Stimulated activated CD4-positive, alpha-beta T cell treated with anti-CD3 and anti-CD28 coated beads, Interleukin-4, amount 100 ng/mL, for 48 hours (primary cell): Measurements from ENCODE around the gene ABCB8.

Experiments
- DNase-seq, 2 donors: peaks; one replicate each; pipeline ENCODE4 v3.0.0-alpha.2; 2020; ENCODE audit warnings: low read depth in 2 of 2

ABCB8 gene

GRCh38 chr7:151056666-151057505 lies 28.6 kb downstream of the ABCB8 start:
- no peak for DNase-seq

GRCh38 chr7:151057506-151057988 lies 29.3 kb downstream of the ABCB8 start, which contains the start of gene CDK5:
Gene CDK5, minus strand, starts transcription at chr7:151057897. Its CDS starts 49 bp downstream, at chr7:151057848.
- no peak for DNase-seq

GRCh38 chr7:151057989-151058780 lies 29.9 kb downstream of the ABCB8 start:
- peak; percentile 95 for DNase-seq

- no peak for DNase-seq
Observed at GRCh38 chr7:151058781-151059366, 30.6 kb downstream of the ABCB8 start.

DNA sequence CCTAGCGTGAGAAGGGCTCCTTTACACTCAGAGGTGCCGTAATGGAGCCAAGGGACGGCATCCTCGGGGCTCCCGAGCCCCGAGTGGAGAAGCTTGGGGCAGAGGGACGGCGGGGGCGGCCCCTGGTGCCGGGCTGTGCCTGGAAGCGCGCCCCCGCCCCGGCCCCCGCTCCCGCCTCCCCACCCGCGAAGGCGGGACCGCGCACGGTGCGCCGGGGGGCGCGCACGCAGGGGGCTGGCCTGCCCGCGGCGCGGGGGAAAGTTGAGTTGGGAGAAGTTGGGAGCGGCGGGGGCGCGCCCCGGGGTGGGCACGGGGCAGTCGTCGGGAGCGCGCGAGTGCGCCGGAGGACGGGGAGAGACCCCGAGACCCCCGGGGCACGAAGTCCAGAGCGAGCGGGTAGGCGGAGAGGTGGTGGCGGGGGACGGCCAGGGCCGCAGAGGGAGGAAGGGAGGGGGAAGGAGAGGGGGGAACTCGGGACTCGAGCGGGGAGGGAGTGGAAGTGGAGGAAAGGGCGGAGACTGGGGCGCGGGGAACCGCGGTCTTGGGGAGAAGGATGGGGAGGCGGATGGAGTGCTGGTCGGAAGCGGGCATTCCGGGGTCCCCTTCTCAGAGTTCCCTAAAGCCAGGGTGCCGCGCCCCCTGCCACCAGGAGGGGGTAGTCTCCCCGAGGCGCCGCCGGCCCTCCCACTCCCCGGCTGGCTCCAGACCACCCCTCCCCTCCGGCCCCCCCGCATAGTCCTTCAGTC lies 31.3 kb downstream of the ABCB8 start, which contains the start of gene SLC4A2:
Gene SLC4A2, plus strand, starts transcription at position 223 of the 746 bp plus-strand sequence. CDS start 2,399 bp downstream, outside the sequence.
- peak; percentile 57 to 67 for DNase-seq

GRCh38 chr7:151060113-151060415 lies 31.8 kb downstream of the ABCB8 start:
- no peak for DNase-seq

DNA sequence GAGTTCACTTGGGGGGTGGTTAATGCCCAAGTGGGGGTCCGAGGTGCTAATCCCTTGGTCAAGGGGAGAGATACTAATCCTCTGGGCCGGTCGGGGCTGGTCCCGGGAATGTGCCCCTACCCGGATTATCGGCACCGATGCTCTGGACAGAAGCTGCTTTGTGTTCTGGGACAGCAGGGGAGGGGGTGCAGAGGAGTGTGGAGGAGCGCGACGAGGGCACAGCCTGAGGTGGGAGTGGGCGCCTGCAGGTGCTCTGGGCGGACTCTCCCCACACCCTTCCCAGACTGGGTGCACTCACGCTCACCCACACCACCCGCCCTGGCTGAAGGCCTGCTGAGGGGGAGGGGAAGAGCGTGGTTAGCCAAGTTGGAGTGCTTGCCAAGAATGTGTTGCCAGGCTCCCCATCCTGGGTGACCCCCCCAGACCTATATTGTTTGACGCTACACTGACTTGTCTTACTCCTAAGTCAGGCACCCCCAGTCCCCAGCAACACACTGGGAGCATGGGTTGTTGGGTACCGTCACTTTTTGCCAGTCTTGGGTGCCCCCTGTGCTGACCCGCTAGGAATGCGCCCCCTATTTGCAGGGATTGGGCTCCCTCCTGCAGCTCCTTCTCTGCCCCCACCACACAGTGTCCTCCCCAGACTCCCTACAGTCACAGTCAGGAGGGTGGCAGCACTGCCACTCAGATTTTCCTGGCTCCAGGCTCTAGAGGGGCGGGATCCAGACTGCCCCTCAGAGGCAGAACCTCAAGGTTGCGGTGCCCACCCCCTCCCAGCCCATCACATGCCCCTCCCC lies 32.4 kb downstream of the ABCB8 start:
- no peak for DNase-seq

- no peak for DNase-seq
Observed at GRCh38 chr7:151061213-151062110, 33.2 kb downstream of the ABCB8 start.

DNA sequence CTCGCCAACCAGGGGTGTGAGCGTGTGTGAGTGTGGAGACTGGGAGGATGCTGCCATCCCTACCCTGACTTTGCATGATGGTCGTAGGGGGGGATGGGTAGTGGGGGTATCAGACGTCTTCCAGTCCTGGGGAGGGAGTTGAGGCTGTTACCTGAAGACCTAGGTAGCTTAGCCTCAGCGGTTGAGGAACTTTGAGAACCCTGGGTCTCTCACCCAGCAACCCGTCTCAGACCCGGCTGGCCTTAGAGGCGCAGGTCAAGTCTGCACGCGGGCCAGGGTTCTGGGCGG lies 33.8 kb downstream of the ABCB8 start:
- DNase-seq: no peak

DNA sequence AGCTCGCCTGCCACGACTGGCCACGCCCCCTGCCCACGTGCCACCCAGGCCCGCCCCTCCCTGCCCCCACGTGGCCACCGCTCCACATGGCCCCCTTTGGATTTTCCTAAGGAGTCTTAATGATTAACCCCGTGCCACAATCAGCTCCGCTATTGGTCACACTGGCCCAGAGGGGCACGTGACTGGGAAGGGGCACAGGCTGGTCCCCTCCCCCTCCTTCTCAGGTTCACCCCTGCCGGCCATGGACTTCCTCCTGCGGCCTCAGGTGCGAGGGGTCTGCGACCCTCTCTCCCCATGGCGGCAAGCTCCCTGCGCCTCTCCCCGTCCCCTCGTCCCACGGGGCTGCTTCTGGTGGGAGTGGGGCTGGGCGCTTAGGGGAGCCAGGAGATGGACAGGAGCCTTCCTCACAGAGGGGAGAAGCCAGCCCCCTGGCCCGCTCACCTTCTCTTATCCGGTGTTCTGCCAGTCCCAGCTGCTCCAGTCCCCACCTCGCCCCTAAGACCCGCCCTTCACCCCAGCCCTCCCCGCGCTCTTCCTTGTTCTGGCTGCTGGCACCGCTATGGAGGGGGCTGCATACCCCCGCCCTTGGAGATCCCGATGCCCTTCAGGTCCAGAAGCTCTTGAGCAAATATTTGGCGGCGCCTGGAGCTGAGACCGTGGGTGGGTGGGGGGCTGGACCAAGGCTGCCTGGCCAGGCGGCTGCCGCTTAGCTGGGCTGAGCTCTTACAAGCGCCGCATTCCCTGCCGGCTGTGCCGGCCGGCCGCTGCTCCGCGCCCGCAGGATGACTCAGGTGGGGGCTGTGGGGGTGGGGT lies 34.4 kb downstream of the ABCB8 start:
- DNase-seq: no peak

DNA sequence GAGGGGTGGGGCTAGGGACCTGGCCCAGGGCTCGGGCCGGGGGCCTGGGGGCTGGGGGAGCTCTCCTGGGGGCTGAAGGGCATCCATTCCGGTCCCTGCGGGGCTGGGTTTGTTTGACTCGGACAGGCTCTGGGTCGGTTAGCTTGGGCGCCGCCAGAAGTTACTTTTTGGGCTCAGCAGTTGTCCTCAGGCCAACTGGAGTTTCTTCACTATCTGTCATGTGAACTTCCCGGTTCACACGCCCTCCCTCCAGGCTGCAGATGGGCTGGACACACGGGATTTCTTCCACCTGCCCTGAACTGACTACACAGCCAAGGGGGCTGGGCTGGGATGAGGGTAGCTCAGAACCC lies 34.9 kb downstream of the ABCB8 start:
- no peak for DNase-seq

DNA sequence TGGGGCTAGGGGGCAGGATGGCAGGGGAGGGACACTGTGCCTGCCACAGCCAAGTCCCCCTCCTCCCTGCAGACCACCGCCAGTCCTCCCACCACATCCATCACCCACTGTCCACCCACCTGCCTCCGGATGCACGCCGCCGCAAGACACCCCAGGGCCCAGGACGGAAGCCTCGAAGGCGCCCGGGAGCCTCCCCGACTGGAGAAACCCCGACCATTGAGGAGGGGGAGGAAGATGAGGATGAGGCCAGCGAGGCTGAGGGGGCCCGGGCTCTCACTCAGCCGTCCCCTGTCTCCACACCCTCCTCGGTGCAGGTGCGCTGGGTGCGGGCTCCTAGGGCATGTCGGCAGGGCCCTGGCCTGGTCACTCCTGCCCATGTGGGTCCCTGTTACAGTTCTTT lies 36.2 kb downstream of the ABCB8 start:
- DNase-seq: no peak

- DNase-seq: no peak
Observed at GRCh38 chr7:151064993-151065392, 36.7 kb downstream of the ABCB8 start.

DNA sequence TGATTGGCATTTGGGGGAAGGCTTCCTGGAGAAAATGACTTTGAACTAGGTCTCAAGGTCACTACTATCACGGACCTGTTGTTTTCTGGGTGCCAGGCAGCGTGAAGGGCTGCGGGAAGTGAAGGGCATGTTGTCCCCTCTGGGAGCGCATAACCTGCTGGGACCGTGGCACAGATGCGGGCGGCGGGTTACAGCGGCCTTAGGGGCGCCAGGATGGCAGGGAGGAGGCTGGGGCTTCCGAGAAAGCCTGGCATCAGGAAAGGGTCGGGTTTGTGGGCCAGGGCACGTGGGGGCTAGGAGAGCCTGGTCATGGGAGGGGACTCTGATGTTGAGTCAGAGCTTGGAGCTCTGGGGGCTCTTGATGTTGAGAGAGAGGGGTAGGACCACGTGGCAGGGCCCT lies 37.3 kb downstream of the ABCB8 start:
- no peak for DNase-seq

DNA sequence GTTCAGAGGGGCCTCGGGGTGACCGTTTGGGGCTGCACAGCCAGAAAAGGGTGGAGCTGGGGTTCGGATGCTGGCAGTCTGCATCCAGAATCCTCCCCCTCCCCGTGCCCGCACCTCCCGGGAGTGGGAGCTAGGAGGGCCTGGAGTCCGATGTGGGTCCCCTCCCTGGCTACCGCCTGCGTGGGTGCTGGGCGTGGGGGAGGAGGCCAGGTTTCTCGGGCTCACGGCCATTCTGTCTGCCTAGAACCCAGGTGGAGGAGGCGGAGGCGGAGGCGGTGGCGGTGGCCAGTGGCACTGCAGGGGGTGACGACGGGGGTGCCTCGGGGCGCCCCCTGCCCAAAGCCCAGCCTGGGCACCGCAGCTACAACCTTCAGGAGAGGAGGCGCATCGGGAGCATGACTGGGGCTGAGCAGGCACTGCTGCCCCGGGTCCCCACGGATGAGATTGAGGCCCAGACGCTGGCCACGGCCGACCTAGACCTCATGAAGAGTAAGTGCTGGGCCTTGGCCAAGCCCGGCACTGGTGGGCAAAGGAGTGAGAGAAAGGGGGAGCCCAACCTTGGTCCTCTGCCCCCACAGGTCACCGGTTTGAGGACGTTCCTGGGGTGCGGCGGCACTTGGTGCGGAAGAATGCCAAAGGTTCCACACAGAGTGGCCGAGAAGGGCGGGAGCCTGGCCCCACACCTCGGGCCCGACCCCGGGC lies 38.2 kb downstream of the ABCB8 start:
- DNase-seq: no peak

DNA sequence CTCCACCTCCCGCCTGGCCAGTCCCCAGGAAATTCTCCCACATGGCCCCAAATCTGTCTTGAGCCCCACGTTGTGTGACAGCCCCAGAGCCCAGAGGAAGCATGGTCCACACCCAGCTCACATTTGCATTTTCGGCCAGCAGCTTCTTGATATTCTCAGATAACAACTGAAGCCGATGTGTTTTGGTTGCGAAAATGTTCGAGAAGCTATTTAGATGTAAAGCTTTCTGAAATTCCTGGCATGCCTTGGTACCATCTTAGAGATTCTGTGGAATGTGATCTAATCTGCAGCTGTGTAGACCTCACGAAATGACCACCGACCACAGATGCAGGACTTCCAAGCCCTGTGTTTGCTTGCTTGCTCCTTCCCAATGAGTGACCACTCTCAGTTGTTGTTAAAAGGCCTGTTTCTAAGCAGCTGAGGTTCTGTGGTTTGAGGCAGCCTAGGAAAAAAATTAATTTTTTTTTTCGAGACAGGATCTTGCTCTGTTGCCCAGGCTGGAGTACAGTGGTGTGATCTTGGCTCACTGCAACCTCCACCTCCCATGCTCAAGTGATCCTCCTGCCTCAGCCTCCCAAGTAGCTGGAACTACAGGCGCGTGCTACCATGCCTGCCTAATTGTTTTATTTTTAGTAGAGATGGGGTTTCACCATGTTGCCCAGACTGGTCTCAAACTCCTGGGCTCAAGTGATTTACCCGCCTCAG lies 40.0 kb downstream of the ABCB8 start:
- DNase-seq: no peak

- DNase-seq: no peak
Observed at GRCh38 chr7:151069841-151070573, 41.8 kb downstream of the ABCB8 start.
